ENCODE measurements around the gene MSX2.

MSX2 gene

GRCh38 chr5:174723315-174723978 is 935 bp upstream of the MSX2 start:
- Histone ChIP-seq H3K4me1 (ENCODE audit: insufficient read depth, low read length) (peaks cover 22% of the 10 kb centered on the region), H3K9me3 (ENCODE audit: control insufficient read depth, insufficient read depth, low read length) (no peaks in the 10 kb centered on the region), H3K36me3 (ENCODE audit: insufficient read depth, low read length) (no peaks in the 10 kb centered on the region), H3K9ac (ENCODE audit: low read depth, low read length) (peak overlapping the region; percentile 62; the same call in 1 of the 2 replicates)

GRCh38 chr5:174723979-174724483 is 351 bp upstream of the MSX2 start:
- H3K9me3 ChIP-seq (ENCODE audit: control insufficient read depth, insufficient read depth, low read length): no peaks in the 10 kb centered on the region
- H3K9ac ChIP-seq (ENCODE audit: low read depth, low read length): peak overlapping the region; percentile 62; the same call in 1 of the 2 replicates
- H3K36me3 ChIP-seq (ENCODE audit: insufficient read depth, low read length): no peaks in the 10 kb centered on the region
- peaks cover 17% of the 10 kb centered on the region for H3K4me1 ChIP-seq (ENCODE audit: insufficient read depth, low read length)

GRCh38 chr5:174725261-174725990 is 1.0 kb downstream of the MSX2 start:
- Histone ChIP-seq H3K9me3 (ENCODE audit: control insufficient read depth, insufficient read depth, low read length) (no peaks in the 10 kb centered on the region), H3K9ac (ENCODE audit: low read depth, low read length) (peak overlapping the region; percentile 79; the same call in 1 of the 2 replicates), H3K36me3 (ENCODE audit: insufficient read depth, low read length) (no peaks in the 10 kb centered on the region), H3K4me1 (ENCODE audit: insufficient read depth, low read length) (peaks cover 17% of the 10 kb centered on the region)

- Histone ChIP-seq H3K36me3 (ENCODE audit: insufficient read depth, low read length) (no peaks in the 10 kb centered on the region), H3K9me3 (ENCODE audit: control insufficient read depth, insufficient read depth, low read length) (no peaks in the 10 kb centered on the region), H3K9ac (ENCODE audit: low read depth, low read length) (peak overlapping the region; percentile 79; the same call in 1 of the 2 replicates), H3K4me1 (ENCODE audit: insufficient read depth, low read length) (peaks cover 19% of the 10 kb centered on the region)
Measured at GRCh38 chr5:174725991-174726601, 1.7 kb downstream of the MSX2 start.

- no peaks in the 10 kb centered on the region for H3K9me3 ChIP-seq (ENCODE audit: control insufficient read depth, insufficient read depth, low read length)
- H3K36me3 ChIP-seq (ENCODE audit: insufficient read depth, low read length): no peaks in the 10 kb centered on the region
- no peak overlapping the region; the same call in 1 of the 2 replicates for H3K9ac ChIP-seq (ENCODE audit: low read depth, low read length)
- H3K4me1 ChIP-seq (ENCODE audit: insufficient read depth, low read length): peaks cover 23% of the 10 kb centered on the region
Measured at GRCh38 chr5:174726916-174727793, 2.8 kb downstream of the MSX2 start.

GRCh38 chr5:174727794-174728680 is 3.7 kb downstream of the MSX2 start:
- Histone ChIP-seq H3K4me1 (ENCODE audit: insufficient read depth, low read length) (peaks cover 23% of the 10 kb centered on the region), H3K9me3 (ENCODE audit: control insufficient read depth, insufficient read depth, low read length) (no peaks in the 10 kb centered on the region), H3K36me3 (ENCODE audit: insufficient read depth, low read length) (no peaks in the 10 kb centered on the region), H3K9ac (ENCODE audit: low read depth, low read length) (no peak overlapping the region)

GRCh38 chr5:174729075-174729680 is 4.8 kb downstream of the MSX2 start:
- H3K4me1 ChIP-seq (ENCODE audit: insufficient read depth, low read length): peaks cover 25% of the 10 kb centered on the region

GRCh38 chr5:174731214-174732035 is 7.0 kb downstream of the MSX2 start:
- no peaks in the 10 kb centered on the region for H3K36me3 ChIP-seq (ENCODE audit: insufficient read depth, low read length)
- H3K9ac ChIP-seq (ENCODE audit: low read depth, low read length): peak overlapping the region; percentile 53; the same call in 1 of the 2 replicates
- H3K9me3 ChIP-seq (ENCODE audit: control insufficient read depth, insufficient read depth, low read length): no peaks in the 10 kb centered on the region
- peaks cover 32% of the 10 kb centered on the region for H3K4me1 ChIP-seq (ENCODE audit: insufficient read depth, low read length)

More at GRCh38 chr5:174729075-174729680, 4.8 kb downstream of the MSX2 start:
- Histone ChIP-seq H3K36me3 (ENCODE audit: insufficient read depth, low read length) (no peaks in the 10 kb centered on the region), H3K9me3 (ENCODE audit: control insufficient read depth, insufficient read depth, low read length) (no peaks in the 10 kb centered on the region), H3K9ac (ENCODE audit: low read depth, low read length) (no peak overlapping the region)

- peak overlapping the region; percentile 53 for H3K9ac ChIP-seq (ENCODE audit: low read depth, low read length)
- peaks cover 35% of the 10 kb centered on the region for H3K4me1 ChIP-seq (ENCODE audit: insufficient read depth, low read length)
- no peaks in the 10 kb centered on the region for H3K9me3 ChIP-seq (ENCODE audit: control insufficient read depth, insufficient read depth, low read length)
- H3K36me3 ChIP-seq (ENCODE audit: insufficient read depth, low read length): no peaks in the 10 kb centered on the region
Measured at GRCh38 chr5:174732036-174733020, 7.9 kb downstream of the MSX2 start.

GRCh38 chr5:174733091-174733690 is 8.8 kb downstream of the MSX2 start:
- peaks cover 30% of the 10 kb centered on the region for H3K4me1 ChIP-seq (ENCODE audit: insufficient read depth, low read length)
- H3K36me3 ChIP-seq (ENCODE audit: insufficient read depth, low read length): no peaks in the 10 kb centered on the region
- H3K9ac ChIP-seq (ENCODE audit: low read depth, low read length): peak overlapping the region; percentile 22; the same call in 1 of the 2 replicates
- H3K9me3 ChIP-seq (ENCODE audit: control insufficient read depth, insufficient read depth, low read length): no peaks in the 10 kb centered on the region

- no peak overlapping the region for H3K9ac ChIP-seq (ENCODE audit: low read depth, low read length)
- H3K4me1 ChIP-seq (ENCODE audit: insufficient read depth, low read length): peaks cover 27% of the 10 kb centered on the region
- no peaks in the 10 kb centered on the region for H3K36me3 ChIP-seq (ENCODE audit: insufficient read depth, low read length)
- H3K9me3 ChIP-seq (ENCODE audit: control insufficient read depth, insufficient read depth, low read length): no peaks in the 10 kb centered on the region
Measured at GRCh38 chr5:174733836-174734235, 9.5 kb downstream of the MSX2 start.
